HUDEP-2 (cell line): Measurements from ENCODE around the gene CSNK1D.
"Not testable (repeated sequence)": the region's sequence is repeated elsewhere in the genome, so short reads cannot be mapped to it uniquely, and the experiment has no call there.

Experiments
- DNase-seq, 76 experiments: peaks; one replicate each; lab custom pipeline; 2025; ENCODE audit not compliant: unreplicated experiment in 76 of 76; lab: John Stamatoyannopoulos, UW

CSNK1D gene

GRCh38 chr17:82199496-82199895, 74.0 kb downstream of the CSNK1D start:
- DNase-seq, result no peak

GRCh38 chr17:82198092-82198491, 75.4 kb downstream of the CSNK1D start:
- no peak for DNase-seq

GRCh38 chr17:82195675-82196672, 77.5 kb downstream of the CSNK1D start:
- no peak for DNase-seq

- DNase-seq, result no peak
Observed at GRCh38 chr17:82194765-82195164, 78.7 kb downstream of the CSNK1D start.

GRCh38 chr17:82193520-82194220, 79.8 kb downstream of the CSNK1D start:
- no peak for DNase-seq

- DNase-seq, result not testable (repeated sequence)
Observed at GRCh38 chr17:82193050-82193449, 80.5 kb downstream of the CSNK1D start.
